PFSK-1 (cell line): ENCODE data around the gene SLC2A1.
A peak's percentile ranks its signal among the peaks of the same experiment; 100 is the strongest.

ENCODE experiments used
- FOXP2 ChIP-seq: optimal IDR thresholded peaks from 2 replicates; pipeline ENCODE3; 2011; ENCODE audit warnings: borderline replicate concordance, control low read depth, inconsistent platforms; ENCODE audit not compliant: insufficient read depth; ENCODE audit errors: extremely low read length, extremely low read depth
- POLR2AphosphoS5 ChIP-seq: IDR thresholded peaks from 2 replicates; pipeline ENCODE4 v1.6.1; 2012; ENCODE audit warnings: low read depth, mild to moderate bottlenecking, control low read depth, low read length, moderate library complexity
- REST ChIP-seq, 2 experiments: IDR thresholded peaks; 2 replicates each; pipeline versions ENCODE4 v1.6.1 to v1.8.0; 2011 to 2012; ENCODE audit warnings: low read depth in 2 of 2, low read length in 2 of 2, control low read depth in 1 of 2, inconsistent platforms in 1 of 2, mild to moderate bottlenecking in 1 of 2, moderate library complexity in 1 of 2; ENCODE audit not compliant: insufficient read depth in 1 of 2
- SIN3A ChIP-seq: IDR thresholded peaks from 2 replicates; pipeline ENCODE4 v1.6.1; 2012; ENCODE audit warnings: mild to moderate bottlenecking, low read length, moderate library complexity, borderline replicate concordance; ENCODE audit not compliant: insufficient read depth
- TAF1 ChIP-seq: IDR thresholded peaks from 2 replicates; pipeline ENCODE4 v1.6.1; 2012; ENCODE audit warnings: low read length, control low read depth, borderline replicate concordance; ENCODE audit not compliant: insufficient read depth

SLC2A1 gene

GRCh38 chr1:42960566-42961311 is 2.1 kb upstream of the SLC2A1 start:
- TF ChIP-seq SIN3A (no peak), TAF1 (no peak)

- TF ChIP-seq SIN3A (no peak), TAF1 (no peak), REST (IDR thresholded peaks at IDR 0.05; ENCODE audit: insufficient read depth in 1 of 2, low read depth in 2 of 2, low read length in 2 of 2) (no peak), POLR2AphosphoS5 (no peak), FOXP2 (no peak)
Measured at GRCh38 chr1:42960122-42960390, 1.4 kb upstream of the SLC2A1 start.

GRCh38 chr1:42957880-42958487 is 684 bp downstream of the SLC2A1 start:
- no peak for TF ChIP-seq REST (IDR thresholded peaks at IDR 0.05; ENCODE audit: insufficient read depth in 1 of 2, low read depth in 2 of 2, low read length in 2 of 2)
- TF ChIP-seq SIN3A: peak; percentile 56; the same call in 1 of the 2 replicates

GRCh38 chr1:42957229-42957879 is 1.3 kb downstream of the SLC2A1 start:
- TF ChIP-seq FOXP2 (no peak), REST (IDR thresholded peaks at IDR 0.05; ENCODE audit: insufficient read depth in 1 of 2, low read depth in 2 of 2, low read length in 2 of 2) (no peak), POLR2AphosphoS5 (no peak), SIN3A (no peak), TAF1 (no peak)

- TF ChIP-seq SIN3A (no peak), TAF1 (no peak), FOXP2 (no peak), REST (IDR thresholded peaks at IDR 0.05; ENCODE audit: insufficient read depth in 1 of 2, low read depth in 2 of 2, low read length in 2 of 2) (no peak), POLR2AphosphoS5 (no peak)
Measured at GRCh38 chr1:42956739-42957138, 1.9 kb downstream of the SLC2A1 start.
